Measurements from ENCODE around the gene LRIG1. TPM values are rescaled to one million over a fixed set of nuclear protein-coding genes. Genes with fewer than 3 reads are reported as not detected.

LRIG1 gene
- total and polyA plus RNA-seq, 10 of the 15 experiments (the other 5 are each of a cell fraction or from before 2014, with no cell fraction given), result 0.84 to 16.4 (median 8.1) TPM

- Histone ChIP-seq H3K27ac (ENCODE audit: control insufficient read depth, insufficient read depth) (no peak overlapping the region), H2AFZ (ENCODE audit: control insufficient read depth, low read depth, low read length) (no peak overlapping the region), H3K4me1 (ENCODE audit: control insufficient read depth, insufficient read depth, low read length) (no peaks in the 10 kb centered on the region), H3K9me3 (replicated peaks; ENCODE audit: control insufficient read depth, insufficient read depth, low read length) (no peaks in the 10 kb centered on the region), H3K4me2 (ENCODE audit: control insufficient read depth, insufficient read depth) (no peak overlapping the region), H3K4me3 (no peak overlapping the region), H3K36me3 (ENCODE audit: control insufficient read depth in 2 of 2, insufficient read depth in 2 of 2, low read length in 1 of 2) (no peaks in the 10 kb centered on the region), H3K9ac (ENCODE audit: control insufficient read depth, insufficient read depth, low read length) (no peak overlapping the region), H4K20me1 (ENCODE audit: control insufficient read depth, insufficient read depth) (0 out of 2 replicates have a peak, but pooled peaks cover 3% of the 10 kb centered on the region), H3K27me3 (replicated peaks in 1 of 2; ENCODE audit: control insufficient read depth in 2 of 2, insufficient read depth in 2 of 2, low read length in 1 of 2) (peaks cover 2 to 4% of the 10 kb centered on the region in 2 experiments; a peak in 3 of 4 replicates), H3K79me2 (ENCODE audit: control insufficient read depth, insufficient read depth, low read length) (no peaks in the 10 kb centered on the region)
- in situ Hi-C loops (cut with MboI) (no loop called here), intact Hi-C loops (cut with micrococcal nuclease; ENCODE audit: unreplicated experiment) (loop anchor here (10.0 kb wide), 1 partner anchor 307 kb away; no protein-coding TSS in a partner anchor)
- ATAC-seq (no peak), DNase-seq (ENCODE audit: low read depth, low spot score) (no peak), FAIRE-seq (no peak)
- SMC1A ChIA-PET (ENCODE audit: uncharacterized antibody, unreplicated experiment), result no interaction called here
- POLR2A ChIA-PET, result no interaction called here
- TF ChIP-seq HSF1 (IDR thresholded peaks at IDR 0.05; ENCODE audit: low read depth, low read length), result no peak
- no peak for TF ChIP-seq IKZF2 (IDR thresholded peaks at IDR 0.05)
- TF ChIP-seq NBN (IDR thresholded peaks at IDR 0.05), result no peak
- TF ChIP-seq RELA (IDR thresholded peaks at IDR 0.05; ENCODE audit: borderline replicate concordance, partially characterized antibody), result no peak
- TF ChIP-seq KAT2A (conservative IDR thresholded peaks at IDR 0.05; ENCODE audit: control insufficient read depth, low read depth, low read length), result no peak
- TF ChIP-seq TBL1XR1 (IDR thresholded peaks at IDR 0.05; ENCODE audit: low read depth, low read length), result no peak
- TF ChIP-seq CREB1 (IDR thresholded peaks at IDR 0.05; ENCODE audit: low read depth), result no peak
- TF ChIP-seq BRCA1 (IDR thresholded peaks at IDR 0.05; ENCODE audit: low read depth, low read length), result no peak
- CTCF ChIA-PET, result interaction anchor here (1.2 kb wide), 1 partner anchor 54 kb away, joined by 4 read pairs; no protein-coding TSS in a partner anchor
- RAD21 ChIA-PET (ENCODE audit: unreplicated experiment), result no interaction called here
- no TSS peak for BruUV-seq (replicated peaks)
- 54% methylated on average over 8 of the region's 8 CpGs for WGBS (ENCODE audit: insufficient coverage, insufficient replicate concordance, low lambda C conversion rate, missing lambda C conversion rate)
Measured at GRCh38 chr3:66507423-66508260, 6.8 kb upstream of the LRIG1 start.
